HG02678 (cell line): ENCODE results near the gene SNTA1.
"Not testable (repeated sequence)": the region's sequence is repeated elsewhere in the genome, so short reads cannot be mapped to it uniquely, and the experiment has no call there.

ENCODE experiments used
- ATAC-seq: cut with Tn5 transposase; IDR thresholded peaks from one replicate; pipeline ENCODE4 v1.9.1; 2021; ENCODE audit warnings: mild to moderate bottlenecking, moderate library complexity; ENCODE audit not compliant: unreplicated experiment

The SNTA1 gene

GRCh38 chr20:33400812-33401183 lies 42.8 kb downstream of the SNTA1 start:
- ATAC-seq: no peak

GRCh38 chr20:33399924-33400323 lies 43.6 kb downstream of the SNTA1 start:
- ATAC-seq: no peak

- no peak for ATAC-seq
These were observed 48.8 kb downstream of the SNTA1 start for GRCh38 chr20:33394718-33395117.

GRCh38 chr20:33393609-33394008 lies 50.0 kb downstream of the SNTA1 start:
- no peak for ATAC-seq

DNA sequence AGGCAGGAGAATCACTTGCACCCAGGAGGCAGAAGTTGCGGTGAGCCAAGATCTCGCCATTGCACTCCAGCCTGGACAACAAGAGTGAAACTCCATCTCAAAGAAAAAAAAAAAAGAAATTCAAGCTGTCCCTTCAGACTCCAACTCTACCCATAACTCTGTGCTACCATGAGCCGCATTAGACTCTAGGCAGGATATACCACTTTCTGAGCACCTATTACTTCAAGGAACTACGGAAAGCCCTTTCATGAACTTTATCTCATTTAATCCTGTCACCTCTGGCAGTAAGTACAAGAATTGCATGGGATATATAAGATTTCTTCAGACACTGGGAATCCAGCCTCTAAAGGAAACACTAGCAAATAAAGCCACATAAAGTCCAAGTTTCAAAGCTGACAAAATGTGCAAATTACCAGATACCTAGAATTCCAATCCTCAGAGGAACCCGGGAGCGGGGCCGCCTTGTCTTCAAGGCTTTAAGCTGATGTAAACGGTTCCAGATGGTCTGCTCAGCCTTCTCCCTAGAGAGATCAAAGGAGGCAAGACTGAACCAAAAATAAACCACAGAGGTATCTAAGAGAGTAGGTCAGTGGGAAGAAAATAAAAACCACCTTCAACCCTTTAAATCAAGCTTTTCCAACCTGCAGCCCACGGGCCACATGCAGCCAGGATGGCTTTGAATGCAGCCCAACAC lies 51.7 kb downstream of the SNTA1 start:
- ATAC-seq: no peak

GRCh38 chr20:33389326-33389725 lies 54.2 kb downstream of the SNTA1 start:
- ATAC-seq: not testable (repeated sequence)

DNA sequence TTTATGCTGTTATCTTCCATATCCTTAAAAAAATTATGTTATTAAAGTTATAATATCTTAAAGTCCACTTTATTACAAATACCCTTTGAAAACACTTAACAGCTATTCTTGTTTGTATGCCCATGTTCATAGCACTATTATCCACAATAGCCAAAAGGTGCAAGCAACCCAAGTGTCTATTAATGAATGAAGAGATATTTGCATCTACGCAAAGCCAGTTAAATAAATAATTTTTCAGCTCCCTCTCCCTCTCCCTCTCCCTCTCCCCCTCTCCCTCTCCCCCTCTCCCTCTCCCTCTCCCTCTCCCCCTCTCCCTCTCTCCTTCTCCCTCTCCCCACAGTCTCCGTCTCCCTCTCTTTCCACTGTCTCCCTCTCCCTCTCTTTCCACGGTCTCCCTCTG lies 55.3 kb downstream of the SNTA1 start:
- no peak for ATAC-seq

- ATAC-seq: no peak
These were observed 56.4 kb downstream of the SNTA1 start for GRCh38 chr20:33387177-33387576.

- no peak for ATAC-seq
These were observed 56.9 kb downstream of the SNTA1 start for GRCh38 chr20:33386673-33387072.

GRCh38 chr20:33377366-33377765 lies 66.2 kb downstream of the SNTA1 start:
- ATAC-seq: no peak

GRCh38 chr20:33373735-33374605 lies 69.6 kb downstream of the SNTA1 start:
- ATAC-seq: no peak

GRCh38 chr20:33372993-33373441 lies 70.5 kb downstream of the SNTA1 start:
- ATAC-seq: no peak

DNA sequence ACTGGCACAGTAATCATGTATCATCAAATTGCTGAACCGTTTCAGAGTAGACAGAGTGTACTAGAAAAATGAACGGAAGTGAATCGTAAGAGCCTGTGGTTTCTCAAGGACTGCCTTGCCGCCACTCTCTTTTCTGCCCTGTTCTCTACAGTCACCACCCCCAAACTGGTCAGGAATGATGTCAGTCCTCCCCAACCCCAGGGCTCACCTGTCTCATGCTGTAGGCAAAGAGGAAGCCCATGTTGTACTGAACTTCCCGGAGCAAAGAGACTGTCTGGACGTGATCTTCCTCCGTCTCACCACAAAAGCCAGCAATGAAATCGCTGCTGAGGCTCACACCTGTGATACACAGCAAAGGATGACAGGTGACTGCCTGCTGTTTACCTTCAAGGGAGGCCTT lies 73.3 kb downstream of the SNTA1 start:
- ATAC-seq: no peak

DNA sequence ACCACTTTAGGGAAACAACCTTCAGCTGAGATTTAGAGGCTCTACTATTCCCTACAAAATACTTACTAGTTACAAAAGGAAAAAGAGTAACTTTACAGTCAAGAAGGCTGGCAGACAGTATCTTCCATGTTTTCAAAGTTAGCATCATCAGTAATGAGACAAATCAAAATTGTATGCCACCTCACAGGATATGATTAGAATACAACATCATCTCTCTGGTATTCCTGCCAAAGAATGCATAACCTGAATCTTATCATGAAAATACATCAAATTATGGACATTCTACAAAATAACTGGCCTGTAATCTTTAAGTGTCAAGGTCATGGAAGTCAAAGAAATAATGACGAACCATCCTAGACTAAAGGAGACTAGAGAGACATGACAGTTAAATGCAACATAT lies 80.7 kb downstream of the SNTA1 start:
- ATAC-seq: no peak

DNA sequence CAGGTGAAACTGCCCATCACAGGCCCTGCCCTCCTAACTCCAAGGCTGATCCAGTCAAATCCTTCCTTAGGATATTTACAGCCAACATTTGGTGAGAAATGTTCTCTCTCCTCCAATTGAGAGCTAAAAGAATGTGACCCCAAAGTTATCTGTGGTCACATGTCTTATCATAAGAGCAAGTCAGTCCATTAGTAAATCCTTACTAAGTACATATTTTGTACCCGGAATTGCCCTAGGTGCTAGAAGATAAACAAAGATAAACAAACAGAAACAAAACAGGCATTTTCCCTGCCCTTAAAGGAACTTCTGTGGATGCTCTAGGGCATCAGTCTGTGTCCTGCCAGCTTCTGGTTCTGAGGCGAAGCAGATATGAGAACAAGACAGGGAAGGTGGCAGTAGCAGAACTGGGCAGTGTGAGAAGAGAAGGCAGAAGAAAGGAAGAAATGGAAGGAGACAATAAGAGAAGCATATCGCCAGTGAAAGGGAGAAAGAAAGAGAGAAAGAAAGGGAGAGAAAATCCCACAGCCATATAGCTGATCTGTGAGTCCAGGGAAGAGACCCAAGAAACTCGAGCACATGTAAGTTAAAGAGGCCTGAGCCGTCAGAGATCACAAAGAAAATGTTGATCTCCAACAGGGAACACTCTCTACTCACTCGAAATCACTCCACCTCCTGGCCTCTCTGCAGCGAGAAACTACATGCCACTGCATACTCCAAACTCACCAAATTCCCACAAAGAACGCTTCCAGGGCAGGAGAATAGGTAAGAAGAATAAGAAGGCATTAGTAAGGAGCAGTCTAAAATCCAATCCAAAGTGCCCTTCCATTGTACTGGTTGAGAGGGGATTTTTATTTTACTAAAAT lies 83.9 kb downstream of the SNTA1 start:
- no peak for ATAC-seq
